Activated gamma-delta T cell treated with anti-CD3 and anti-CD28 coated beads, Interleukin-2, amount 50 U/mL, for 16 hours (primary cell): ENCODE measurements around the gene LYRM1.
A peak's percentile ranks its signal among the peaks of the same experiment; 100 is the strongest.
"Not testable (repeated sequence)": the region's sequence is repeated elsewhere in the genome, so short reads cannot be mapped to it uniquely, and the experiment has no call there.

Source experiments
- DNase-seq: peaks from one replicate; pipeline ENCODE4 v3.0.0-alpha.2; 2020; ENCODE audit warnings: low read depth

Gene LYRM1, protein sequence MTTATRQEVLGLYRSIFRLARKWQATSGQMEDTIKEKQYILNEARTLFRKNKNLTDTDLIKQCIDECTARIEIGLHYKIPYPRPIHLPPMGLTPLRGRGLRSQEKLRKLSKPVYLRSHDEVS

DNA sequence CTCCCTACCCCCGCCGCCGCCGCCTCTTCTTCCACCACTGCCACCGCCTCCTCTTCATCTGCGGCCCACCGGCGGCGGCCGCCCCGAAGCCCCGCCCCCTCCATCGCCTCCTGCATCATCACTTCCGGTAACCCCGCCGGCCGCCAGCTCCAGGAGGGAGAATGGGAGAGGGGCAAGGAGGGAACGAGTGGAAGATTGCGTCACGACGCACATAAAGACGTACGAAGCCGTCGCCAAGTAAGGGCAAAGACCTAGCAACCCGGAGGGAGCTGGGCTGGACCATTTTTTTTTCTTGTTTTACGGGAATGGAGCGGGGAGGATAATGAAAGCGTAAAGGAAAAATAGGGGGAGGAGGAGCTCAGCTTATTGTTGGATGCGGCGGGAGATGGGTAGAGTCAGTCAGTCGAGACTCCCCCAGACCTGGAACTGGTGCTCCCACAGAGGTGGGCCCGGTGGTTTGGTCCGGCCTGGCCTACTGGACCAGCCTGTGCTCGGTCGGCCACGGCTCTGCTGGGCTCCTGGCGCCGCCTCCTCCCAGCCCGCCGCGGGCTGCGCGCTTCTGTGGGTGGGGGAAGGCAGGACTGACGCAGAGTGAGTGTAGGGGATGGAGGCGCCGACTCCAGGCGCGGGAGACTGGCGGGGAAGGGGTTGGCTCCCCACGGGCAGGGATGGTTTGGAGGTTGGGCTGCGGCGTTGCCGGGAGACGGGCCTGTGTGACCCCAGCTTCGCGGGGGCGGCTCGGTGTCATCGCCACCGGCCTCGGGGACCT lies at the start of gene LYRM1, which contains the start of gene DCUN1D3:
Gene LYRM1, plus strand, starts transcription at position 473 of the 769 bp plus-strand sequence. CDS start 14,785 bp downstream, outside the sequence.
Gene DCUN1D3, minus strand, starts transcription at position 60 of the 769 bp plus-strand sequence. CDS start 37,820 bp downstream, outside the sequence.
- DNase-seq: peak; percentile 79

DNA sequence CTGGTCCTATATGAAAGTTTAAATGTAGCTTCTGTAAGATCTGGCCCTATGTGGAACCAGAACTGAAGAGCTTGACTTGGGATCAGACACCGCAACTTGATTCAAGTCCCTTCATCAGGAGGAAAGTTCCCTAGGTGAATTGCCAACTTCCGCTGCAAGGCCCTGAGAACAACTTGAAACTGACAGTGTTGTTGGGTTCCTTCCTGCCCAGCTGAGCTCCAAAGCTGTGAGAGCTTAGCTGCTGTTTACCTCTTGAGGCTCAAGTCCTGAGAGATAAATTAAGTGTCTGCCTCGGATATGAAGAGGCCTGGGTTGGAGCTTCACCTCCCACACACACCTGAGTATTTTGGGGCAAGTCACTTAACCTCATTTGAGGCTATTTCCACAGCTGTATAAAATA lies 49.6 kb upstream of the LYRM1 start:
- no peak for DNase-seq

DNA sequence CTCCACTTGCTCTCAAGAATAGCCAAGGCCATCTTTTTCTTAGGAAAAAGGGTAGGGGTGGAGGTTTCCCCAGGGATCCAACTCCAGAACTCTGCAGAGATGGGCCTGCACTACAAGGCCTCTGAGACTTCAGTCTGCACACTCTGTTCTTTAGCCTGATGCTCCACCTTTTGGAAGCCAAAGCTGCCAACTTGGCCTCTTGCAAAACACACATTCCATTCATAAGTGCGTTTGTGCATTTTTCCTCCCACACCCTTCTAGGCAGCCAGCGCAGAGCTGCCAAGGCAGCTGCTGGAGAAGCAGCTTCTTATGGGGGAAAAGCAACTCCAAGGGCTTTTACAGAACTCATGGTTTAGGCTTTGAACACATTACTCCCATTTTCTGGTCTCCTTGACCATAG lies 49.0 kb upstream of the LYRM1 start:
- DNase-seq: no peak

DNA sequence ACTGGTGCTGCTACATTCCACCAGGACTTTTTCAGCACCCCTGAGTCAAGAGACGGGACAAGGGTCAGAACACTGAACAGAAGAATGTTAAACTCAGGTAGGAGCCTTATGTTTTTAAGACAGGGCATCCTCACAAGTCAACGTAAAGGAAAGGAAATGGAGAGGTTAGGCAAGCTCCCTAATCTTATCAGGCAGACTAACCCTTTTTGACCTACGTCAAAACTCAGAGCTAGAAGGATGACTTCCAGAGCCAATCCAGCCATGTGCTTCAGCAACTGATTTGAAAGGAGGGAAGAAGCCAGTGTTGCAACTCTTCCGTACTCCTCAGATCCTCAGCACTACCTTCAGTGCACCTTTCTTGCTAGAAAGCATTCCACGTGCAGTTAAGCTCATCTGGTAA lies 47.4 kb upstream of the LYRM1 start:
- no peak for DNase-seq

DNA sequence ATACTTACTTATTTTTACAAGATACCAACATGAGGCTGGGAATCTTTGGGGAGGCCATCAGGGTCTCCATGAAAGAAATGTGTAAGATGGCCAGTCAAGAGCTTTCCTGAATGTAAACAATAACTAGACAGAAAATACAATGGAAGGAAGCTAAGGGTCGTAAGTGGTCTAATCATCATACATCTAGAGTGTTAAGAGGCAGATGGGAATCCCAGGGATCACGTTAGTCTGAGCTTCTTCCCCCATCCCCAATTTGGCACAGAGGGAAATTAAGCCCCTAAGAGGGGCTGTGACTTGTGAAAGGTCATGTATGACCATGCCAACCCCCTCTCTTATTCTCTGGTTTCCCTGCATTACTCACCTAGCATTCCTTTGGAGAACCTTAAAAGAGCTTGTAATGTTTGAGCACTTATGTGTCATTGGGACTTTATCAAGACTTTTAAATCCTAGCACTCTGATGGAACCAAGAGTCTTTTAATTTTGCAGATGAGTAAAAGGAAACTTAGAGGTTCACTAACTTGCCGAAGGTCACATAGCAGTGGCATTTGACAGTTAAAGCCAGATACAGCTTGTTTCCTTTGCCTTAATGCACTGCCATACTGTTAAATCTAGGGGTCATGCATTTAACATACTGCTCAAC lies 46.5 kb upstream of the LYRM1 start:
- DNase-seq: no peak

DNA sequence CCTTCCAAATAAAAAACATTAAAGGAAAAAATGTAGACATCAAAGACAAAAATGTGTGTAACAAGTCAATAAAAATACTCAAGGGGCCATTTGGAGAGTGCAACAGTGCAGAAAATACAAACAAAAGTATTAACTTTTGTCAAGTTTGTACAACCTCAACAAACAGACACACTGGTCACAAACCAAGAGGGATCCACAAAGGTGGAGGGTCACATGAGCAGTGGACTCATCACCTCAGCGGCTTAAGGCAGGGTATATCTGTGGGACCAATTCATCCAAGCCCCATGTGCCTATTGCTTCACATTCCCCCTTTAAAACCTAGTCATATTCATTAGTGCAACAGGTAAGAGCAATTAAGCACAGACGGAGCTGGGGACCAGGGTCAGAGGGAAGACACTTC lies 45.6 kb upstream of the LYRM1 start:
- no peak for DNase-seq

DNA sequence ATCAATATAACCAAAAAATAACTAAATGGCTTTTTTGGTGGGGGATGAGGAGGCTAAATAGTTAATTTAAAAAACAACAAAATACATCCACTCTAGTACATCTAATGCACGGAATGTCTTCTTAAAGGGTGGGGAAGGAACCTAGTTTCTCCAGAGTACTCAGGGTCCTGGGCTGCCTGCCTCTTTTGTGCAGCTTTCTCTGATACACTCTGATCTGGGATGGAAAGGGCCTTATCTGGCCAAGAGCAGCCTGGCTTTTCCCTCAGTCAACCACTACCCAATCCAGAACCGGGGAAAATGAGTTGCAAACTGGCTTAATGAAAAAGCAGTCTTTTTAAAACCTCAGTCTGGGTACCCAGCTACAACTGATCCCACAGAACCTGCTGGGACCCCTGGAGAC lies 43.3 kb upstream of the LYRM1 start:
- no peak for DNase-seq

DNA sequence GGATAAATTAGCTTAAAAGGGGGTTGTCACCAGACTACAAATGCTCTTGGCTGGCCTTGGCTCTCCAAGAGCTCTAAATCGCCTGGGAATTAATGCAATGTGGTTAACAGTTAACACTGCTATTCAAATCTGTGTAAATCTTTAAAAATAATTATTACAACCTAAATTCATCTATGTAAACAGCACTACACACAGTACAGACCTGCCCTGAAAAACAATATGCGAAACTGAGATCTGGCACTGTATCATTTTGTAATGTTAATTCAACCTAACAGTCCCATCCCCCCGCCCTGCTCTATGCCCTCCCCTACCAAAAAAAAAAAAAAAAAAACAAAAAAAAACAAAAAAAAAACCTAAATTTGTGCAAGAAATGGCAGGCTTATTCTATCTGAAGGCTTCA lies 41.3 kb upstream of the LYRM1 start:
- DNase-seq: no peak

DNA sequence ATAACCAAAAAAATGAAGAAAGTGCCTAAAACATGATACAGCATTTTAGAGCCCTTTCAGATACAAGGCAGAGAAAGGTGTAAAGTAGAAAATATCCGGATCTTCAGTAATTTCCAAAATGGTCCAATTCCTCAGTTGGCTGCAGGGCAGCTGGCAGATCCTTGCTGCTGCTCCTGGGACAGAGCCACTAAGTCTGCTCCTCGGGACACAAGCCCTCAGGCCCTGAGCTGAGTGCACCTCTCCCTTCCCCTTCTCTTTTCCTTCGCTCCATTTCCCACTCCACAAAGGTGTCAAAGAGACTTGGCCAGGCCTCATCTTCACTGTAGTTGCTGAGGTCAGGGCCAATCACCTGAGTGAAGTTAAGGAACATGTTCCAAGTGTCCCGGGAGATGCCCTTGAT lies 40.9 kb upstream of the LYRM1 start:
- no peak for DNase-seq

DNA sequence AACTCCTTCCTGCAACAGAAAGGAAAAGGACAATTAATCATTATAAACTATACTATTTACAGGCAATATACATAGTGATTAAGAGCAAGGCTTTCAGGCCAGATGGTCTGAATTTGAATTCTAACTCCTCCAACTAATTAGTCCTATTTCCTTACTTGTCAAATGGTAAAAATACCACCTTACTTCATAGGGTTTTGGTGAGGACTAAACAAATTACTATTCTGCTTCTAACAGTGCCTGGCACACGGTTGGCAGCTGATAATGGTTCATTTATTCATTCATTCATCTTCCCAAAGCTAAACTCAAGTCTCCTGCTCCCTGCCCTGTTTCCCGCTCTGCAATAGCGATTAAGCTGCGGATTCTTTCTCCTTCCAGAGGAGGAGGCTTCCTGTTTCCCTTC lies 40.2 kb upstream of the LYRM1 start:
- DNase-seq: no peak

DNA sequence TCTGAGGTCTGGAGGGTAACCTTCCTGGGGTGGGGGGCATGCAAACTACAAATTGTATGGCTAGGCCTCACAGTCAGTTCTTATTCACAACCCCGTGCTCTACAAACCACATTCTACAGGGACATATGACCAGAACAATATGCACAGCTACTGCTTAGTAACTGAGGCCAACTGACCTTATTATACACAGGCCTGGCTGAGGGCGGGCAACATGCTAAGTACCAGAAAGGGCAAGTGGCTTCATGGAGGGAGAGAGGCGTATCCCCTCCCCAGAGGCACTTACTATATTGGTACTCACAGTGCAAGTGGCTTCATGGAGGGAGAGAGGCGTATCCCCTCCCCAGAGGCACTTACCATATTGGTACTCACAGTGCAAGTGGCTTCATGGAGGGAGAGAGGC lies 39.6 kb upstream of the LYRM1 start:
- not testable (repeated sequence) for DNase-seq

DNA sequence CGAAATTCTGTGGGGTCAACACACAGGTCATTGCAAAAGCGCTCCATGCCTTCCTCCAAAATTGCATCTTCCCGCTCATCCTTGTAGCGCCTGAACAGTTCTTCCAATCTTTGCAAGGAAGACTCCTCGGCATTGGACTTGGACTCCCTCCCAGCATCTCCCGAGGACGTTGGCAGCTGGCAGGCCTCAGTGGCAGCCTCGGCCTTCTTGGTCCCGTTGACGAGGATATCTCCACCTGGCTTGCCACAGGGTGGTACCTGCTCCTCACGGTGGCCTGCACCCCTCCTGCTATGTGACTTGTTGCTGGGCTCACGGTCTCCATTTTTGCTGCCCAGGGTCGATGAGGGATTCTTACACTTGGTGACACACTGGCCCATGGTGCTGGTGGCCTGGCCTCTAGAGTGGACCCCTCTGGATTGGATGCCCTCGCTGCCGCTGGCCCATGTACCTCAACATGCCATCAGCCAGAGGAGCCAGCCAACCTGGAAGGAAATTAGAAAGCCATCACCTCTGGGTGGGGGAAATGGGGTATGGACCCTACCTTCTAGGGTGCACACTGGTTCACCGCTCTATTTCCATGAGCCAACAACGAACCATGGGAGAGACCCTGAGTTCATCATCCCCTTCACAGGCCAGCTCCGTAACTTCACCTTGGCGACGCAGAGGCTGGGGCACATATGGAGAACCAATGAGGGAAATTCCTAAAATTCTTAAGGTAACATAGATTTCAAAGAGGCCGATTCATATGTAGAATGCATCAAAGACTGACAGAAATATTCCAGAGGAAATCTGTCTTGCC lies 38.2 kb upstream of the LYRM1 start:
- no peak for DNase-seq

DNA sequence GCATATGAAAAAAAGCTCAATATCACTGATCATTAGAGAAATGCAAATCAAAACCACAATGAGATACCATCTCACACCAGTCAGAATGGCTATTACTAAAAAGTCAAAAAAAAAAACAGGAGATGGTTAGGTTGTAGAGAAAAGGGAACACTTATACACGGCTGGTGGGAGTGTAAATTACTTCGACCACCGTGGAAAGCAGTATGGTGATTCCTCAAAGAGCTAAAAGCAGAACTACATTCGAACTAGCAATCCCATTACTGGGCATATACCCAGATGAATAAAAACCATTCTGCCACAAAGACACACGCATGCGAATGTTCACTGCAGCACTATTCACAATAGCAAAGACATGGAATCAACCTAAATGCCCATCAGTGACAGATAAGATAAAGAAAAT lies 36.2 kb upstream of the LYRM1 start:
- not testable (repeated sequence) for DNase-seq

DNA sequence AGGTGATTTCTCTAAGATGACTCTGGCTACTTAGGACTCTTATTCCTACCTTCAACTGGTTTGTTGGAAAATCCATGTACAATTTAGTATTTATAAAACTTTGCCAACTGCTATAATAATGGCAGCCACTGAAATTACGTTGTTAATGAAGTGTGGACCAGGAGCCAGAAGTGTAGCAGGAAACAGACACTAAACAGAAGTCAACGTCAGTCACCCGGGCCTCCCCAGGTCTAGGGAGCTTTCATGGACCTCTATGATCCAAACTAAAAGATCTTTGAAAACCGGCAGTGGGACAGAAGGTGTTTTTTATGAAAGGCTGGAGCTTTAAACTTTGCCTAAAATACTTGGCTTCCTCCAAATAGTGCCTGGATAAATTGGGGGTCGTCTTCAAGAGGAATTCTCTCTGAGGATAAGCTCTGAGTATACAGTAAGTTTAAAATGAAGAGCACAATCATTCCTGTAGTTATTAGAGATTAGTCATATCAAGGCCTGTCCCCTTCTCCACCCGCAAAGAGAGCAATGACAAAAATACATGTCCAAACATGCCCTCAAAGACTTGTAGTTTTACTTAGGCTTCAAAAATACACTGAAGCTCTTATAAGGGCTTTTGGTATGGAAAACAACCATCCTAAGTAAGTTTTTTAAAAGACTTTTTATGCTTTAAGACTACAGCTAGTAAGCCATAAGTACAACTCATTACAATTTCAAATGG lies 35.0 kb upstream of the LYRM1 start:
- DNase-seq: no peak

DNA sequence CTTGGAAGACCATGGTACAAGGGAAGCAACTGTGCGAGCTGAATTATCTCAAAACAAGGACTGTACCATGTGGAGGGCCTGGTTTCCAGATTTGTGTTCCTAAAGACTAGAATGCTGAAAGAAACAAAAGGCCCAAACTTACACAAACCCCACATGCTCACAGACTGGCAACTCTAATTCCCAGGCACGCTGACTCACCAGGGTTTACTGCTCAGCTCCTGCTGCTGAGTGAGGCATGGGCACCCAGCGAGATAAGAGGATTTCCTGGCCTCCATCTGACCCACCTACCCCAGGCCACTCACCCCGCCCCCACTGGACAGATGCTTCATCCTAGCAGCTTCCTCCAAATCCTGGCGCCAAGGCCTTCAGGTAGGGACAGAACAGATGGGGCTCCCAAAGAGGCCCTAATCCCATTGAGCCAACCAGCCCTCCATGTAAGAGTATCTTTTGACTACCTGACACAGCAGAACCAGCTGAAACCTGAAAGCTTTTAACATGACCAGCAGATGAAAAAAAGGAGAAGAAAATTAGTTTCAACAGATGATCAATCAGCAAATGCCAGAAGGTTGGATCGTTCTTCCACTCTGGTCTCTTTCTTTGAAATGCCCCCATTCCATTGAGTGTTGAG lies 34.3 kb upstream of the LYRM1 start:
- no peak for DNase-seq

DNA sequence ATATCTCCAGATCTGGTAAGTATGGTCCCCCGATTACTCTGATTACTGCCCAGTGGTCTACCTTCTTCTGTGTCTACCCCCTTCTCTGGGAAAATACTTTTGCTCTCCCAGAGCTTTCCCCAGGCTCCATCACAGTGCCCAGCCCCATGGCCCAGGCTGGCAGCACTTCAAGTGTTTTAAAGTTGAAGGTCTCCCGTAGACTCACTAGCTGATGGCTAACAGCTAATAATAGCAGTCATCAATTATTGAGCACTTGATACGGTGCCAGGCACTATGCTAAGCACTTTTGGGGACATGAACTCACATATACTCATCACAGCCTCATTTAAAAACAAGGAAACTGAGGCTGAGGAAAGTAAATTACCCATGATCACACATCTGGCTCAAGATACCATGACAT lies 33.8 kb upstream of the LYRM1 start:
- no peak for DNase-seq

DNA sequence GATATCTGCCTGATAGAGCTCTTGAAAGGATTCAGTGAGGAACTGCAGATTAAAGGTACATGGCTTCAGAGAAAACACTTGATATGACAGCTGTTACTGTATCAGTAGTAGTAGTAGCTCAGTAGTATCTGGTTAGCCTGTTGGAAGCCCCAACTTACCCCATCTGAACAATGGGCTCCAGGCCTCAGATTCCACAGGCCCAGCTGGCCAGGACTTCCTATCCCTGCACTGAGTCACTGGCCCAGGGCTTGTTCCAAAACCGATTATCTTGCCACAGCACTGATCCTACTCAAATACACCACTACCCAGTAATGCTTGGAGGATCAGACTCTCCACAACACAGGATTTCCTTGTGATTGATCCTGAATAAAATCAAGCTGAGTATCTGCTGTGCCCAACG lies 33.0 kb upstream of the LYRM1 start:
- no peak for DNase-seq

DNA sequence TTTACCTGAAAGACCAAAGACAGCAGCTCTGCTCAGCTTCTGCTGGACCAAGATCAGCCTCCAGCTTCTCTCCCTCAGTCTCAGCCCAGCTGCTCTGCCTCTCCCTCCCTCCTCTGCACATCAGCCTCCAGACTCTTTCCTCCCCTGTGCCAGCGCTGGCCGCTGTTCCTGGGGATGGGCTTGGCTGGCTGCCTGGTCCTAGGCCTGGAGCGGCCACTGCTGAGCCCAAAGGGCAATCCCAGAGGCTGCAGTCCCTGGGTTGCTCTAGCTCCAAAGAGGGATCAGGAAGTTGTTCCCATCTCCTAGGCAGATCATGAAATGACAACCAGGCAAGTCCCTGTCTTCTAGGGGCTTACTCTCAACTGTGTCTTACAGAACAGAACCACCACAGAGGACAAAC lies 31.7 kb upstream of the LYRM1 start:
- no peak for DNase-seq

DNA sequence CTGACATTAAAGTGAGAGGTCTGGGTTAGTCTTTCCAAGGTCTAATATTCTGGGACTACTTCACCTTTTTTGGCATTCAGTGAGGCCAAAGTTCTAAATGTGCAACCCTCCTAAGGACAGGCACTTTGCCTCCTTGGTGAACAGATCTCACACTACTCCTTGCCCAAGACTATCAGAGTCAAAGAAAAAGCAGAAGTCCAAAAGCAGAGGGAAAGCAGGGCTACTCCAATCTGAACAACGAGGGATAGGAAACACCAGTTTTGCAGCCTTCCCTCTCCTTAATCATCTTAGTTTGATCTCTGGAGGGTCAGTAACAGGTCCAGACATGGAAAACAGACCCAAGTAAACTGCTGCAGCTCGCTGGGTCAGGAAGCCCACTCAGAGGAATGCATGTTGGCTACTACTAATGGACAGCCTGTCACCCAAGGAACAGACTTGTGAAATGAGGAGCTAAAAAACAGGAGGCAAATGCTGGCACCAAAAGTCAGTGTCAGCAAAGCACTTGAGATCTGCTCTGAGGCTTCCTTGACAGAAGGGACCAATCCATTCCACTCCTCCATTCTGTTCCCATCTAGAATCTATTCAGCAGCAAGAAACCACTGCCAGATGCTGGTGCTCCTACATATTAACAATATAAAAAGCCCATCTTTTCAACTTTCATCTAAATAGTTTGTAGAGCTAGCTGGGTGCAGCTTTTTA lies 30.3 kb upstream of the LYRM1 start:
- DNase-seq: no peak

DNA sequence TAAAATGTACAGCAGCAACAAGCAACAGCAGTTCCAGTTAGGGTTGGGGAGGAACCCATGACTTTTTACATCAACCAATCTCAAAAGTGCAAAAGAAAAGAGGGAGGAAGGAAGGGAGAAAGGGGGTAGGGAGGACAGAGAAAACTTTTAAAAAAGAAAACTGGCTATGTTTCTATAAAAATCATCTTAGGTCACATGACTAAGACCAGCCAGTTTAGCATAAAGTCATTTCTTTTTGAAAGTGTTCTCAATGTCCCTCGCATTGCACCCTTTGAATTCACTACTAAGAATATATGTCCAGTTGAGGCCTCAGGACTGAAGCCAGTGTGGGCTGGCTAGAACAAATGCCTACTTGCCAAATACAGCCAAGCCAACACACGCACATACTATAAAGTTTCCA lies 29.3 kb upstream of the LYRM1 start:
- no peak for DNase-seq
